SH-SY5Y (cell line): ENCODE measurements around the gene CD101.
A peak's percentile ranks its signal among the peaks of the same experiment; 100 is the strongest.

Experiments
- GATA2 ChIP-seq: IDR thresholded peaks from 2 replicates; pipeline ENCODE4 v1.6.1; 2011; ENCODE audit warnings: mild to moderate bottlenecking, low read depth, low read length
- GATA3 ChIP-seq: IDR thresholded peaks from 2 replicates; pipeline ENCODE4 v1.6.1; 2011; ENCODE audit warnings: low read depth, mild to moderate bottlenecking, low read length, moderate library complexity

CD101 gene

DNA sequence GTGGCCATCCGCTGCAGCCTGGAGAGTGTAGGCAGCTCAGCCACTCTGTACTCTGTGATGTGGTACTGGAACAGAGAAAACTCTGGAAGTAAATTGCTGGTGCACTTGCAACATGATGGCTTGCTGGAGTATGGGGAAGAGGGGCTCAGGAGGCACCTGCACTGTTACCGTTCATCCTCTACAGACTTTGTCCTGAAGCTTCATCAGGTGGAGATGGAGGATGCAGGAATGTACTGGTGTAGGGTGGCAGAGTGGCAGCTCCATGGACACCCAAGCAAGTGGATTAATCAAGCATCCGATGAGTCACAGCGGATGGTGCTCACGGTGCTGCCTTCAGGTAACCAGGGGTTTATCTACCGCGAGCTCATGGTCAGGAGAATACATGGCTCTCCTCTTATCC lies 24.0 kb downstream of the CD101 start:
- TF ChIP-seq GATA2, result no peak
- no peak for TF ChIP-seq GATA3

DNA sequence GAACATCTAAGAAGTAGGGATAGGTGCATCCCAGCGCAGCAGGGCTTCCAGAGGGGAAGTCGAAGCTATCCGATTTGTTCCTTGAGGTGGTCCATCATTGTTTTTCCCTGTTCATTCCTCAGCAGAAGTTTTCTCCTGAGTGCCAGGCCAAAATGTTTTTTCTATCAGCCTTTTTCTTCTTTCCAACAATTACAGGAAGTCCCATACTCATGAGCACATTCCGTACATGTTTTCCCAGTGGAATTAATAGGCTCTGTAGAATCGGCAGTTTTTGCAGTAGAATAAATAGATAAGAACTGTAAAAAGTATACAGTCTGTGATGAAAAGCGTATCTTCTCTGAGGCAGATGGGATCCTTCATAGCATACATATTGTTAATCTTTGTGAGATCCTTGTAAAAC lies 24.8 kb downstream of the CD101 start:
- TF ChIP-seq GATA3 (no peak), GATA2 (no peak)

DNA sequence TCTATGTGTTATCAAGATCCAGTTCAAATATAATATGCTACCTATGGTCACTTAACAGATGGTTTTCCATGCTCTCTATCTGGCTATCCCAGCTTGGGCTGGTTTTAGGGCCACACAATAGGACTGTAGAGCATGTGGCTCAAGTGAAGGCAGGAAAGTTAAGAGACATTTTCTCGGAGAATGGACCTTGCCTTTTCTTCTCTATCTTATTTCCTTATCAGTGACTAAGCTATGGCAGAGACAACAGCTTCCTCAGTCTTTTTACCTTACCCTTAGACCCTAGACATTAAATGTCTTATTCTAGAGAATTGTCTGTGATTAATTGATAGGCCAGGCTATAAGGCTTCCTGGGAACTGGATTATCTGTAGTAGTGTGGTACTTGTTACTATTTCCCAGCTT lies 28.1 kb downstream of the CD101 start:
- TF ChIP-seq GATA2 (no peak), GATA3 (no peak)

DNA sequence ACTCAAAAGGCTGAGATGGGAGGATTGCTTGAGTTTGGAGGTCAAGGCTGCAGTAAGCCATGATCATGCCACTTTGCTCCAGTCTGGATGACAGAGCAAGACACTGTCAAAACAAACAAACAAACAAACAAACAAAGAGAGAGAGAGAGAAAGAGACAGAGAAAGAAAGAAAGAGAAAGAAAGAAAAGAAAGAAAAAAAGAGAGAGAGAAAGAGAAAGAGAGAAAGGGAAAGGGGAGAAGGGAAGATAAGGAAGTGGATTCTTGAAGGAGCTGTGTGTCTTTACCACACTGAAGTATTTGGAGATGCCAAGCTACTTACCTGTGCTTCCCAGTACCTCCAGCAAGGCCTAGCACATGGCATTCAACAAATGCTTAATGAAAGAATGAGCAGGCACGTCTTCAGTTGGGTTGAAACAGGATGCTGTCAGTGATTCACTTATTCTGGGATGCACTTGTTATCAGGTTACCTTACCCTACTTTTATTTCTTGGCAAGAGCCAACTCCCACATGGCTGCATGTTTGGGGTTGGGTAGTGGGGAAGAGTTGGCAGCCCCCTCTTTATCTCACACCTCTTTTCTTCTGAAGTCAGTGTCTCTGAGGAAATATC lies 28.8 kb downstream of the CD101 start:
- TF ChIP-seq GATA3 (no peak), GATA2 (no peak)

- no peak for TF ChIP-seq GATA3
- TF ChIP-seq GATA2, result no peak
Measured at GRCh38 chr1:117032266-117032665, 30.7 kb downstream of the CD101 start.

DNA sequence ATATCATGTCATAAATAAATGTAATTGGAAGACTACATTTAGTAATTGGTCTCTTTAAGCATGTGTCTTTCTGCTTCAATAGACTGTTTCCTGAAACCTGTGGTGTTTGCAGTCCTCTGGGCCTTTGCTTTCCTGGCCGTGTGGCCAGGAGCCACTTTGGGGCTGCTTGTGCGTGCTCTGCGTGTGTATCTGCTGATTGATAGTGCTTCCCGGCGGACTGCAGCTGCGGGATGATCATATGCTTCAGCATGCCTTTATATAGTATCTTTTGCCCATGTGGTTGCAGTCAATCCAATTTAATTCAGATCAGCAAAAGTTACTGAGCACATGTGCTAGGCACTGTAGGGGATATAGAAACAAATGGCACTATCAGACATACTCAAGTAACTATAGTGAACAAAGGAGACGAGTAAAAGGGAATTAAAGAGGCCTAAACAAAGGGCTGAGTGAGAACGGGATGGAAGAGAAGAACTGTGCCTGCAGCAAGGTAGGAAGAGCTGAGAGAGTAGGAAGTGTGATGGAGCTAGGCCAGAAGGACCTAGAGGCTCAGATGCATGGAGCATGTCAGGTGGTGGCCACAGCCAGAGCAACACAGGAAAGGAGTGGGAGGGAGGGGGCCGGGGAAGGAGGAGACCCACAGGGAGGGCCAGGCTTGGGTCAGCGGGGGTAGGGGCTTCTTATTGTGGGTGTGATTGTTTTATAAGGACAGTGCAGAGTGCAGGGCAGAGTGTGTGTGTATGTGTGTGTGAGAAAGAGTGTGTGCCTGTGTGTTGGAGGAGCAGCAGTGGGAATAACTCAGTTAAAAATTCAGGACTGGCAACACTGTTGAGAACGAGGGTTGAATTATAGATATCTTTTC lies 31.4 kb downstream of the CD101 start:
- TF ChIP-seq GATA2 (no peak), GATA3 (no peak)

GRCh38 chr1:117033772-117034171 lies 32.2 kb downstream of the CD101 start:
- TF ChIP-seq GATA3 (no peak), GATA2 (no peak)

GRCh38 chr1:117034791-117035290 lies 33.3 kb downstream of the CD101 start:
- TF ChIP-seq GATA2 (no peak), GATA3 (no peak)

DNA sequence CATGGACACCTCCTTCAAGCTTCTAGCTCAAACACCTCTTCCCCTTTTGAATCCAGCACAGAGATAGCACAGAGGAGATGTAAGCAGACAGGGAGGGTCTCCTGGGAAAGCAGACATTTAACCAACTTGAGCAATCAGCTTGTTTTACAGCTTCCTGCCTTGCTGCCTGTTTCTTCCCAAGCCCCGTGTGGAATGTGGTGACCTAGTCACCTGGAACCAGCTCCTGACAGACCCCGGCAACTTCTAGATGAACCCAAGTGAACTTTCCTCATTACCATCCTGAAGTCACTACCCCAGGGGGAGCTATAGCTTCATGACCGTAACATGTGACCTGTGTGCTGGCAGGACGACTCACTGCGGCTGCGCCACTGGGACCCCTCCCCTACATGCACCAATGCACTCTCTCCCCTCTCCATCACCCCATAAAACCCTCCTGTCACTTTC lies 34.5 kb downstream of the CD101 start:
- TF ChIP-seq GATA3 (no peak), GATA2 (no peak)

DNA sequence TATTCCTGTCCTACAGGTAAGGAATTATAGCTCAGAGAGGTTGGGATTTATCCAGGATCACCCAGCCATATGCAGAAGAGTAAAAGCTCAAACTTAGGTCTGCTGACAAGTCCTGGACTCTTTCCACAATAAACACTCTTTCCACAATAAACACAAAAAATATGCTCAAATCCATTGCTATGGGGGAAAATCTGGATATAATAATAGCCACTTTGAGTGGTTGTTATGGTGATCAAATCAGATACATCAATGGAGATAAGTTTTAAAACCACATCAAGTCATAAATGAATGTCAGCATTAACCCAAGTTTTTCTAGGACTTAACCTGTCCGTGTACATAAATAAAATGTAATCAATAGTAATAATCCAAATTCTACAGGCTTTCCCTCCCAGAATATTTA lies 36.2 kb downstream of the CD101 start:
- peak; percentile 31; the same call in 1 of the 2 replicates for TF ChIP-seq GATA2
- TF ChIP-seq GATA3, result peak; percentile 88

- TF ChIP-seq GATA2, result no peak; the same call in 1 of the 2 replicates
- no peak for TF ChIP-seq GATA3
Measured at GRCh38 chr1:117038236-117038635, 36.7 kb downstream of the CD101 start.

DNA sequence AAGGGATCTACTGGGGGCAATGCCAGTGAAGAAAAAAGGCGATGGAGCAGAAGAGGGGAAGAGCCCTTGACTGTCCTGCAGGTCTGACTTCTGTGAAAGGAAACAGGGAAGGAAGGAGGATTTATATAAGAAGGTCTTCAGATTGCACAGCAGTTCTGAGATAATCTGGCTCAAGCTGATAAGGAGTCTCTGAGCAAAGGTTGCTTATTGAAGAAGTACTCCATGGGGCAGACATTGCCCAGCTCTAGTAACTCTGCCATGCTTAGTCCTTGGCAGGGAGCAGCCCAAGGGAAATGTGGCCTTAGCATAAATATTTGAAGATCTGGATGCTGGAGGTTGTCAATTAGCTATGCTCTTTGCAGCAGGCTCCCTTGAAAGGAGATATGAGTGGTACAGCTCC lies 42.7 kb downstream of the CD101 start:
- no peak for TF ChIP-seq GATA2
- TF ChIP-seq GATA3, result no peak

- TF ChIP-seq GATA3, result no peak
- no peak for TF ChIP-seq GATA2
Measured at GRCh38 chr1:117045644-117046043, 44.1 kb downstream of the CD101 start.

GRCh38 chr1:117046781-117047180 lies 45.2 kb downstream of the CD101 start:
- TF ChIP-seq GATA2 (no peak), GATA3 (no peak)

- TF ChIP-seq GATA2, result no peak
- no peak for TF ChIP-seq GATA3
Measured at GRCh38 chr1:117047271-117047670, 45.7 kb downstream of the CD101 start.

DNA sequence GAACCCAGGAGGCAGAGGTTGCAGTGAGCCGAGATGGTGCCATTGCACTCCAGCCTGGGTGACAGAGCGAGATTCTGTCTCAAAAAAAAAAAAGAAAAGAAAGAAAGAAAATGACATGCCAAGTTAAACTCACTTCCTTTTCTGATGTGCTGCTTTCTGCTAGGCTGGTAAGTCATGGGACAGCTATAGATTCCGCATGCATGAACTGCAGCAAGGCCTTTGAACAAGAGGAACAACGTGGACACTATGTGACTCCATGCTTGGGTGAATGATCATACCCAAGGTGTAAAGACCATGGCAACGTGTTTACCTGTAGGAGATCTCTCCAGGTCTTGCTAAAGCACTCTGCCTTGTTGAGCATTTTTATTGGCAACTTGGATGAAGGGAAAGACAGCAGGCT lies 48.3 kb downstream of the CD101 start:
- TF ChIP-seq GATA2 (no peak), GATA3 (no peak)
